Measurements from ENCODE around the gene NXF1. TPM values are rescaled to one million over a fixed set of nuclear protein-coding genes. Genes with fewer than 3 reads are reported as not detected.

The NXF1 gene
- total RNA-seq, 2 donors from 2014 or later = 39.2 to 50.9 TPM

DNA sequence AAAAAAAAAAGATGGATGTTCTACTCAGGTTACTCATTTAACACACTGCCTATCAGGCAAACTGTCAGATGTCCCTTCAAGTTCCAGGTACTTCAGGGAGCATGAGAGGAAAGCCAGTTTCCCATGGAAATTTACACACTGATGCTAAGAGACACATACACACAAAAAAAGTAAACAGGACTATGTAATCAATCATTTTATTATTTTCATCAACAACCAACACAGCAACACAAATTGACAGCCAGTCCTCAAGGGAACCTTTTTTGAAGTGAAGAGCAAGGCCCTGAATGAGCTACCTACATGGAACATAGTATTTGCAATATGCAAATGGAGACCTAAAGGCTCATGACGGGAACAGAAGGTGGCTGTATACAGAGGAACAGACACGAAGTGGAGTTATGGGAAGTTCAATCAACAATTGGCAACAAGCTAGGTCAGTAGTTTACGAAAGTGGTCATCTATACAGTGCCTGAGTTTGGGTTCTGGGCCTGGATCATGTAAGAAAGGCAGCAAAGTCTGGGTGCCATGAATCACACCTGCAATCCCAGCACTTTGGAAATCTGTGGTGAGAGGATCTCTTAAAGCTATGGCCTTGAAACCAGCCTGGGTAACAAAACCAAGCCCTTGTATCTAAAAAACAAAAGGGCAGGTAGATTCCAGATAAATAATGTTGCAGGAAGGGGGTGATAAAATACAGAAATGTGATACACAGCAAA is 46.7 kb upstream of the NXF1 start:
- peaks cover 10% of the 10 kb centered on the region for H3K4me1 ChIP-seq
- TF ChIP-seq, protein P1, sequence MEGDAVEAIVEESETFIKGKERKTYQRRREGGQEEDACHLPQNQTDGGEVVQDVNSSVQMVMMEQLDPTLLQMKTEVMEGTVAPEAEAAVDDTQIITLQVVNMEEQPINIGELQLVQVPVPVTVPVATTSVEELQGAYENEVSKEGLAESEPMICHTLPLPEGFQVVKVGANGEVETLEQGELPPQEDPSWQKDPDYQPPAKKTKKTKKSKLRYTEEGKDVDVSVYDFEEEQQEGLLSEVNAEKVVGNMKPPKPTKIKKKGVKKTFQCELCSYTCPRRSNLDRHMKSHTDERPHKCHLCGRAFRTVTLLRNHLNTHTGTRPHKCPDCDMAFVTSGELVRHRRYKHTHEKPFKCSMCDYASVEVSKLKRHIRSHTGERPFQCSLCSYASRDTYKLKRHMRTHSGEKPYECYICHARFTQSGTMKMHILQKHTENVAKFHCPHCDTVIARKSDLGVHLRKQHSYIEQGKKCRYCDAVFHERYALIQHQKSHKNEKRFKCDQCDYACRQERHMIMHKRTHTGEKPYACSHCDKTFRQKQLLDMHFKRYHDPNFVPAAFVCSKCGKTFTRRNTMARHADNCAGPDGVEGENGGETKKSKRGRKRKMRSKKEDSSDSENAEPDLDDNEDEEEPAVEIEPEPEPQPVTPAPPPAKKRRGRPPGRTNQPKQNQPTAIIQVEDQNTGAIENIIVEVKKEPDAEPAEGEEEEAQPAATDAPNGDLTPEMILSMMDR (IDR thresholded peaks at IDR 0.05) = no peak
- intact Hi-C loops (cut with DNase I) = no loop called here
- no peaks in the 10 kb centered on the region for H3K27me3 ChIP-seq
- peak overlapping the region in 1 of 2 donors; percentile 10 for H3K9ac ChIP-seq (ENCODE audit: low read depth in 2 of 2, low read length in 2 of 2)
- H3K4me3 ChIP-seq = no peak overlapping the region
- H3K36me3 ChIP-seq = peaks cover 6% of the 10 kb centered on the region
- DNase-seq = no peak
- no peaks in the 10 kb centered on the region for H3K9me3 ChIP-seq
- no peak overlapping the region for H3K27ac ChIP-seq

DNA sequence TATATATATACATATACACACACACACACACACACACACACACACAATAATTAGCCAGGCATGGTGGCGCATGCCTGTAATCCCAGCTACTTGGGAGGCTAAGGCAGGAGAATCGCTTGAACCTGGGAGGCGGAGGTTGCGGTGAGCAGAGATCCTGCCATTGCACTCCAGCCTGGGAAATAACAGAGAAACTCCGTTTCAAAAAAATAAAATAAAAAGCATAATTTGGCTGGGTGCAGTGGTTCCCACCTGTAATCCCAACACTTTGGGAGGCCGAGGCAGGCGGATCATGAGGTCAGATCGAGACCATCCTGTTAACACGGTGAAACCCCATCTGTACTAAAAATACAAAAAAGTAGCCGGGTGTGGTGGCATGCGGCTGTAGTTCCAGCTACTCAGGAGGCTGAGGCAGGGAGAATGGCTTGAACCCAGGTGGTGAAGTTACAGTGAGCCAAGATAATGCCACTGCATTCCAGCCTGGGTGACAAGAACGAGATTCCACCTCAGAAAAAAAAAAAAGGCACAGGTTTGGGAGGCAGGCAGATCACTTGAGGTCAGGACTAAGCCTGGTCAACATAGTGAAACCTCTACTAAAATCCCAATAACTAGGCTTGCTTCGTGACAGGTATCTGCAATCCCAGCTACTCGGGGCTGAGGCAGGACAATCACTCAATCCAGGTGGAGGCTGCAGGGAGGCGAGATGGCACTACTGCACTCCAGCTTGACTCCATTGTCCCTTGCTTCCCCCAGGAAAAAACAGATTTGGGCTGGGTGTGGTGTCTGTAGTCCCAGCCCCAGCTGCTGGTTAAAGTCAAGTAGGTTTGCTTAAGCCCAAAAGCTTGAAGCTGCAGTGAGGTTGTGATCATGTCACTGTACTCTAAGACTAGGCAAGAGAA is 45.9 kb upstream of the NXF1 start:
- Histone ChIP-seq H3K9me3 (no peaks in the 10 kb centered on the region), H3K4me3 (no peak overlapping the region), H3K36me3 (peaks cover 6% of the 10 kb centered on the region), H3K9ac (ENCODE audit: low read depth in 2 of 2, low read length in 2 of 2) (no peak overlapping the region), H3K27ac (no peak overlapping the region), H3K27me3 (no peaks in the 10 kb centered on the region), H3K4me1 (peaks cover 10% of the 10 kb centered on the region)
- DNase-seq = no peak
- TF ChIP-seq, protein P1 (IDR thresholded peaks at IDR 0.05) = no peak
- intact Hi-C loops (cut with DNase I) = no loop called here

GRCh38 chr11:62847767-62848314 is 42.6 kb upstream of the NXF1 start:
- no peak overlapping the region for H3K27ac ChIP-seq
- H3K4me3 ChIP-seq = no peak overlapping the region
- H3K9ac ChIP-seq (ENCODE audit: low read depth in 2 of 2, low read length in 2 of 2) = no peak overlapping the region
- no peak for DNase-seq
- H3K36me3 ChIP-seq = peaks cover 6% of the 10 kb centered on the region
- intact Hi-C loops (cut with DNase I) = no loop called here
- no peaks in the 10 kb centered on the region for H3K4me1 ChIP-seq
- H3K9me3 ChIP-seq = no peaks in the 10 kb centered on the region
- H3K27me3 ChIP-seq = no peaks in the 10 kb centered on the region
- TF ChIP-seq, protein P1 (IDR thresholded peaks at IDR 0.05) = no peak

GRCh38 chr11:62846177-62846576 is 40.9 kb upstream of the NXF1 start:
- Histone ChIP-seq H3K9me3 (no peaks in the 10 kb centered on the region), H3K4me1 (no peaks in the 10 kb centered on the region), H3K9ac (ENCODE audit: low read depth in 2 of 2, low read length in 2 of 2) (no peak overlapping the region), H3K27me3 (no peaks in the 10 kb centered on the region), H3K4me3 (no peak overlapping the region), H3K27ac (no peak overlapping the region), H3K36me3 (no peaks in the 10 kb centered on the region)
- intact Hi-C loops (cut with DNase I) = no loop called here
- TF ChIP-seq, protein P1 (IDR thresholded peaks at IDR 0.05) = no peak
- no peak for DNase-seq

DNA sequence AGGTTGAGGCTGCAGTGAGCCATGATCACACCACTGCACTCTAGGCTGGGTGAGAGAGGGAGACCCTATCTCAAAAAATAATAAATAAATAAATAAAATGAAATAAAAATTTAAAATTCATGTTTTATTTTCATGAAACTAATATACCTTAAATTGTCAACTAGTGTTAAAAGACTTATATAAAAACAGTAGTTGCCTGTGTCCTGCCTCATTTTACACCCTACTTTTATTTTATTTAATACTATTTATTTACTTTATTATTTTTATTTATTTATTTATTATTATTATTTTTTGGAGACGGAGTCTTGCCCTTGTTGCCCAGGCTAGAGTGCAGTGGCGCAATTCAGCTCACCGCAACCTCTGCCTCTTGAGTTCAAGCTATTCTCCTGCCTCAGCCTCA is 38.9 kb upstream of the NXF1 start:
- Histone ChIP-seq H3K9ac (ENCODE audit: low read depth in 2 of 2, low read length in 2 of 2) (no peak overlapping the region), H3K27ac (no peak overlapping the region), H3K36me3 (no peaks in the 10 kb centered on the region), H3K4me1 (no peaks in the 10 kb centered on the region), H3K27me3 (no peaks in the 10 kb centered on the region), H3K9me3 (no peaks in the 10 kb centered on the region), H3K4me3 (no peak overlapping the region)
- no peak for DNase-seq
- intact Hi-C loops (cut with DNase I) = no loop called here
- TF ChIP-seq, protein P1 (IDR thresholded peaks at IDR 0.05) = no peak

All from colonic mucosa (tissue), 4 donors.